ENCODE results near the gene VSIG1.

DNA sequence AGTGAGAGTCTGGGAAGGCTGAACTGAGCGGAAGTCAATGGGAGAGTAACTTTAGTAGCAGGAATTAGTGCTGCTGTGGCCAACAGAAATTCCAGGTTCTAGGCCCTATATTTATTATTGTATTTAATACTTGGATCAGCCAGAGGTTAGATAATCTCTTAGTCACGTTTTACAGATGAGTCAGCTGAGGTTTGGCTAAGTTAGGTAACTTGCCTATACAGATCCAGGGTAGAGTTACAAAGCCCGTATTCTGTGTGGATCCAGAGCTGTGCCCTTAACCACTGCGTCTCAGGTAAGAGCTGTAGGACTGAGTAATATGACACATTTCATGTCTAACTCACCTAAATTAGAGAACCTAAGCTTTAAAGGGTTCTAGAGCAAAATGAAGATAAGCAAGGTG, 26.0 kb downstream of the VSIG1 start:
- TF ChIP-seq, protein P1, sequence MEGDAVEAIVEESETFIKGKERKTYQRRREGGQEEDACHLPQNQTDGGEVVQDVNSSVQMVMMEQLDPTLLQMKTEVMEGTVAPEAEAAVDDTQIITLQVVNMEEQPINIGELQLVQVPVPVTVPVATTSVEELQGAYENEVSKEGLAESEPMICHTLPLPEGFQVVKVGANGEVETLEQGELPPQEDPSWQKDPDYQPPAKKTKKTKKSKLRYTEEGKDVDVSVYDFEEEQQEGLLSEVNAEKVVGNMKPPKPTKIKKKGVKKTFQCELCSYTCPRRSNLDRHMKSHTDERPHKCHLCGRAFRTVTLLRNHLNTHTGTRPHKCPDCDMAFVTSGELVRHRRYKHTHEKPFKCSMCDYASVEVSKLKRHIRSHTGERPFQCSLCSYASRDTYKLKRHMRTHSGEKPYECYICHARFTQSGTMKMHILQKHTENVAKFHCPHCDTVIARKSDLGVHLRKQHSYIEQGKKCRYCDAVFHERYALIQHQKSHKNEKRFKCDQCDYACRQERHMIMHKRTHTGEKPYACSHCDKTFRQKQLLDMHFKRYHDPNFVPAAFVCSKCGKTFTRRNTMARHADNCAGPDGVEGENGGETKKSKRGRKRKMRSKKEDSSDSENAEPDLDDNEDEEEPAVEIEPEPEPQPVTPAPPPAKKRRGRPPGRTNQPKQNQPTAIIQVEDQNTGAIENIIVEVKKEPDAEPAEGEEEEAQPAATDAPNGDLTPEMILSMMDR (IDR thresholded peaks at IDR 0.05; ENCODE audit: low read length): no peak
- no peak for TF ChIP-seq EZH2 (IDR thresholded peaks at IDR 0.05; ENCODE audit: borderline replicate concordance, low read length)
